HCT116 (cell line): ENCODE data around the gene EPHA4. TPM values are rescaled to one million over a fixed set of nuclear protein-coding genes. Genes with fewer than 3 reads are reported as not detected.

Experiments
- ATAC-seq: fragments of 200-7000 bp; cut with Tn5 transposase; 2 replicates; pipeline ENCODE4 v1.9.1; 2020; ENCODE audit warnings: mild to moderate bottlenecking, moderate library complexity
- BruUV-seq: library from RNA; stranded (reverse); fragments of 400-500 nt; replicated peaks from 2 replicates; lab custom pipeline; 2021; lab: Mats Ljungman, UMichigan
- CTCF ChIA-PET: fragments of 300-600 bp; sonication (Branson Sonifier 250); formaldehyde crosslinking; loops from one replicate; lab custom pipeline; 2021; ENCODE audit warnings: antibody characterized with exemption; lab: Charles Lee
- POLR2A ChIA-PET: fragments of 300-600, 350-600 bp; sonication (Branson Sonifier 250); formaldehyde crosslinking; loops from one replicate; lab custom pipeline; 2021; ENCODE audit warnings: antibody characterized with exemption; lab: Charles Lee
- RAD21 ChIA-PET, 2 experiments: fragments of 300-600 bp; sonication (Branson Sonifier 250); formaldehyde crosslinking; loops; one replicate each; lab custom pipeline; 2023; ENCODE audit warnings: low total read pairs in 2 of 2; ENCODE audit not compliant: uncharacterized antibody in 2 of 2, unreplicated experiment in 2 of 2, low non-redundant PET in 1 of 2; lab: Charles Lee
- DNase-seq: peaks from one replicate; pipeline ENCODE4 v3.0.0-alpha.2; 2010; ENCODE audit warnings: low read depth, low spot score
- H2AFZ ChIP-seq: fragments of 200-600 bp; shearing (Covaris generic), sonication (generic); 2 replicates; pipeline ENCODE4 v1.6.1; 2017; ENCODE audit warnings: low read depth, mixed run types, mixed read lengths, antibody characterized with exemption, low read length; ENCODE audit not compliant: poor library complexity, severe bottlenecking
- H3K27ac ChIP-seq: 2 replicates; pipeline ENCODE4 v1.5.1; 2012; ENCODE audit warnings: low read depth, low read length
- H3K27me3 ChIP-seq: fragments of 200-600 bp; sonication (generic); 2 replicates; pipeline ENCODE4 v1.6.1; 2016; ENCODE audit warnings: mixed run types, low read length, mixed read lengths; ENCODE audit not compliant: insufficient read depth
- H3K36me3 ChIP-seq, 2 experiments: fragments of 200-500 bp in 1 of 2; fragments of 200-600 bp in 1 of 2; sonication (Bioruptor generic) in 1 of 2; sonication (generic) in 1 of 2; 2 replicates each; pipeline versions ENCODE4 v1.5.1 to v1.6.1; 2014 to 2016; ENCODE audit warnings: low read length in 2 of 2, inconsistent platforms in 1 of 2, mixed read lengths in 1 of 2, mixed run types in 1 of 2; ENCODE audit not compliant: insufficient read depth in 2 of 2, control insufficient read depth in 1 of 2
- H3K4me1 ChIP-seq, 2 experiments: fragments of 200-600 bp in 1 of 2; sonication (generic) in 1 of 2; 2 replicates each; pipeline versions ENCODE4 v1.5.1 to v1.6.1; 2012 to 2017; ENCODE audit warnings: low read length in 2 of 2, inconsistent platforms in 1 of 2, mild to moderate bottlenecking in 1 of 2, mixed read lengths in 1 of 2, mixed run types in 1 of 2, moderate library complexity in 1 of 2; ENCODE audit not compliant: insufficient read depth in 2 of 2, control insufficient read depth in 1 of 2
- H3K4me2 ChIP-seq: fragments of 200-600 bp; sonication (generic); 2 replicates; pipeline ENCODE4 v1.6.1; 2017; ENCODE audit warnings: mixed run types, low read length, mixed read lengths
- H3K4me3 ChIP-seq, 2 experiments: fragments of 200-600 bp in 1 of 2; sonication (generic) in 1 of 2; replicated peaks in 1 of 2; 2 replicates each; pipeline ENCODE4 v1.5.1; 2011 to 2016; ENCODE audit warnings: low read length in 2 of 2, control low read depth in 1 of 2, low read depth in 1 of 2, mild to moderate bottlenecking in 1 of 2, mixed read lengths in 1 of 2, mixed run types in 1 of 2
- H3K79me2 ChIP-seq: fragments of 200-600 bp; sonication (generic); 2 replicates; pipeline ENCODE4 v1.6.1; 2017; ENCODE audit warnings: mild to moderate bottlenecking, mixed run types, low read length, moderate library complexity, mixed read lengths; ENCODE audit not compliant: insufficient read depth
- H3K9ac ChIP-seq: fragments of 200-600 bp; sonication (generic); 2 replicates; pipeline ENCODE4 v1.6.1; 2016; ENCODE audit warnings: low read length, mixed read lengths
- H3K9me2 ChIP-seq: fragments of 200-600 bp; sonication (generic), shearing (Covaris generic); 2 replicates; pipeline ENCODE4 v1.6.1; 2017; ENCODE audit warnings: mixed run types, mild to moderate bottlenecking, moderate library complexity; ENCODE audit not compliant: insufficient read depth
- H3K9me3 ChIP-seq, 2 experiments: fragments of 200-500 bp in 1 of 2; fragments of 200-600 bp in 1 of 2; sonication (Bioruptor generic) in 1 of 2; sonication (generic) in 1 of 2; 2 replicates each; pipeline ENCODE4 v1.6.1; 2014 to 2017; ENCODE audit warnings: low read length in 2 of 2, mixed read lengths in 2 of 2, inconsistent platforms in 1 of 2, low read depth in 1 of 2, mild to moderate bottlenecking in 1 of 2, mixed run types in 1 of 2, moderate library complexity in 1 of 2; ENCODE audit not compliant: control insufficient read depth in 1 of 2, insufficient read depth in 1 of 2
- H4K20me1 ChIP-seq: fragments of 200-600 bp; sonication (generic), shearing (Covaris generic); 2 replicates; pipeline ENCODE4 v1.6.1; 2017; ENCODE audit warnings: mixed run types, mild to moderate bottlenecking, moderate library complexity; ENCODE audit not compliant: insufficient read depth
- CBX3 ChIP-seq: IDR thresholded peaks from 2 replicates; pipeline ENCODE4 v1.6.1; 2012; ENCODE audit warnings: low read depth
- EZH2 ChIP-seq: fragments of 200-600 bp; sonication (generic); IDR thresholded peaks from 2 replicates; pipeline ENCODE4 v1.6.1; 2017; ENCODE audit warnings: antibody characterized with exemption, mixed run types
- JUND ChIP-seq: IDR thresholded peaks from 2 replicates; pipeline ENCODE4 v1.6.1; 2012
- POLR2AphosphoS5 ChIP-seq: IDR thresholded peaks from 2 replicates; pipeline ENCODE4 v1.6.1; 2011; ENCODE audit warnings: mild to moderate bottlenecking, low read depth, low read length, moderate library complexity
- SP1 ChIP-seq: IDR thresholded peaks from 2 replicates; pipeline ENCODE4 v1.6.1; 2012; ENCODE audit warnings: low read depth
- ZFX ChIP-seq: fragments of 450-650 bp; IDR thresholded peaks from 2 replicates; pipeline ENCODE4 v1.6.1; 2017
- intact Hi-C: fragments of 100-400 bp; cut with micrococcal nuclease; formaldehyde crosslinking; loops from 2 replicates; pipeline ENCODE4 v1.10.0; 2022
- total RNA-seq: library from RNA; stranded (reverse); gene quantifications from one replicate; pipeline ENCODE4 v1.2.1, GENCODE V29; 2021; ENCODE audit not compliant: unreplicated experiment
- TF ChIP-seq, protein P1 (sequence below): IDR thresholded peaks from 2 replicates; pipeline ENCODE4 v1.6.1; 2011; ENCODE audit warnings: mild to moderate bottlenecking, low read length, moderate library complexity; ENCODE audit not compliant: insufficient replicate concordance; ENCODE audit errors: extremely low read depth

Gene EPHA4
- total RNA-seq, 1 experiment from 2014 or later = 3.5 TPM

DNA sequence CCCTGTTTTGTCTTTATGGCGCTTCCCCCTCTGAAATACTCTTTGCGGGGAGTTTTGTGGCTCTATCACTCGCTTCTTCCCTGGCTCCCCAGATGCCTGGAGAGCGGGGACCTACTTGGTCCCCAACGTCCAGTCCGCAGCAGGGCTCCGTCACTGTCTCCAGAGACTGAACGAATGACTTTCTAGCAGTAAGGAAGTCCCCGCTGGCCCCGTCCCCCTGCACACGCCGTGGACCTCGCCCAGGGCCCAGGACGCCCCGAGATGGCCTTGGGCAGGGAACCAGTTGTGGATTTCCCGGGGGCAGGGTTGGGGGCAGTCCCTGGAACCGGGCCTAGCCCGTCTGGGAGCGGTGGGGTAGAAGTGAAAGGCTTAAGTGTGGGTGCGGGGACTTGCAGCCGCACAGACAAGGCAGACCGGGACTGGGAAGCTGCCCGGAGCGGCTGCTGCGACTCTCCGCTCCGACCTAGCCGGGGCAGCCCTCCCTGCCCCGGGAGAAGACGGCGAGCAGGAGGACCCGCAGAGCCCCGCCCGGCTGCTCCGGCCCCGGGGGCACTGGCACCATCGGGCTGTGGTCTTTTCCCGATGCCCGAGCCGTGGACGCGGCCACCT, 821 bp upstream of the EPHA4 start:
- Histone ChIP-seq H3K4me2 (peak overlapping the region; percentile 96), H3K27me3 (peaks cover 23% of the 10 kb centered on the region), H3K79me2 (no peaks in the 10 kb centered on the region), H4K20me1 (no peaks in the 10 kb centered on the region), H3K4me1 (peaks cover 0 to 19% of the 10 kb centered on the region in 2 experiments; a peak in 3 of 4 replicates), H3K9me3 (no peaks in the 10 kb centered on the region), H2AFZ (peak overlapping the region; percentile 90), H3K36me3 (no peaks in the 10 kb centered on the region), H3K27ac (peak overlapping the region; percentile 25; the same call in 1 of the 2 replicates), H3K9ac (peak overlapping the region; percentile 11), H3K9me2 (no peaks in the 10 kb centered on the region), H3K4me3 (peak overlapping the region; percentile 54 to 71)
- ChIA-PET POLR2A (no interaction called here), RAD21 (interaction anchor here in 1 of 2 experiments (0.5 kb wide), 1 partner anchor 490 kb away, joined by 5 read pairs; no protein-coding TSS in a partner anchor), CTCF (interaction anchor here (0.9 to 1.5 kb wide), 3 partner anchors 397 to 1835 kb away, joined by 3 to 7 read pairs (median 5); no protein-coding TSS in a partner anchor)
- TF ChIP-seq, protein P1, sequence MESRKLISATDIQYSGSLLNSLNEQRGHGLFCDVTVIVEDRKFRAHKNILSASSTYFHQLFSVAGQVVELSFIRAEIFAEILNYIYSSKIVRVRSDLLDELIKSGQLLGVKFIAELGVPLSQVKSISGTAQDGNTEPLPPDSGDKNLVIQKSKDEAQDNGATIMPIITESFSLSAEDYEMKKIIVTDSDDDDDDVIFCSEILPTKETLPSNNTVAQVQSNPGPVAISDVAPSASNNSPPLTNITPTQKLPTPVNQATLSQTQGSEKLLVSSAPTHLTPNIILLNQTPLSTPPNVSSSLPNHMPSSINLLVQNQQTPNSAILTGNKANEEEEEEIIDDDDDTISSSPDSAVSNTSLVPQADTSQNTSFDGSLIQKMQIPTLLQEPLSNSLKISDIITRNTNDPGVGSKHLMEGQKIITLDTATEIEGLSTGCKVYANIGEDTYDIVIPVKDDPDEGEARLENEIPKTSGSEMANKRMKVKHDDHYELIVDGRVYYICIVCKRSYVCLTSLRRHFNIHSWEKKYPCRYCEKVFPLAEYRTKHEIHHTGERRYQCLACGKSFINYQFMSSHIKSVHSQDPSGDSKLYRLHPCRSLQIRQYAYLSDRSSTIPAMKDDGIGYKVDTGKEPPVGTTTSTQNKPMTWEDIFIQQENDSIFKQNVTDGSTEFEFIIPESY = no peak
- no peak for TF ChIP-seq SP1
- TF ChIP-seq POLR2AphosphoS5 = no peak
- no peak for TF ChIP-seq JUND
- TF ChIP-seq EZH2 = no peak
- no peak for TF ChIP-seq ZFX
- no peak for TF ChIP-seq CBX3
- intact Hi-C loops = loop anchor here (1.0 to 10.0 kb wide), 4 partner anchors 886 to 1837 kb away; no protein-coding TSS in a partner anchor
- ATAC-seq (peak; percentile 51), DNase-seq (no peak)
- BruUV-seq = no TSS peak
